ENCODE results near the gene NUB1. TPM values are rescaled to one million over a fixed set of nuclear protein-coding genes. Genes with fewer than 3 reads are reported as not detected.

Gene NUB1
- total RNA-seq, 1 experiment from 2014 or later = 48.5 TPM

GRCh38 chr7:151338809-151339208, 2.8 kb upstream of the NUB1 start:
- H3K27ac Mint-ChIP-seq = no peak overlapping the region
- Histone ChIP-seq H3K18ac (ENCODE audit: insufficient read length, low read depth, low read length) (no peak overlapping the region), H2BK15ac (ENCODE audit: low read depth, low read length) (no peak overlapping the region), H2AFZ (ENCODE audit: low read length) (no peak overlapping the region), H3K9me3 (ENCODE audit: control insufficient read depth, low read depth, low read length) (no peaks in the 10 kb centered on the region), H2AK5ac (ENCODE audit: insufficient read length, low read length) (no peak overlapping the region), H3K14ac (ENCODE audit: insufficient read depth, low read length) (no peak overlapping the region), H3K4me2 (ENCODE audit: insufficient read depth, insufficient read length, low read length) (no peak overlapping the region), H3K27me3 (ENCODE audit: insufficient read depth, low read length) (peaks cover 2% of the 10 kb centered on the region; the same call in 1 of the 2 replicates), H3K79me1 (ENCODE audit: insufficient read depth, low read depth, low read length, poor library complexity, severe bottlenecking) (peaks cover 2% of the 10 kb centered on the region), H2BK5ac (ENCODE audit: insufficient read length, low read length) (no peak overlapping the region), H3K9ac (ENCODE audit: extremely low read depth, insufficient read length, low read length) (no peak overlapping the region), H3K4me1 (ENCODE audit: insufficient read depth, low read length) (no peaks in the 10 kb centered on the region), H4K5ac (ENCODE audit: insufficient read length, low read depth, low read length) (no peak overlapping the region), H3K27ac (ENCODE audit: insufficient read length, low read depth, low read length) (no peak overlapping the region), H2BK12ac (ENCODE audit: insufficient read length, low read depth, low read length) (no peak overlapping the region), H4K91ac (ENCODE audit: insufficient read length, low read depth, low read length) (no peak overlapping the region), H2BK120ac (ENCODE audit: low read depth, low read length, poor library complexity, severe bottlenecking) (no peak overlapping the region), H3K23ac (ENCODE audit: insufficient read length, low read depth, low read length) (no peak overlapping the region), H3K56ac (ENCODE audit: insufficient read length, low read depth, low read length) (no peak overlapping the region), H3K23me2 (ENCODE audit: insufficient read length, low read depth, low read length, poor library complexity, severe bottlenecking) (no peaks in the 10 kb centered on the region), H3T11ph (ENCODE audit: low read length) (no peak overlapping the region), H3K79me2 (ENCODE audit: insufficient read depth, low read length) (no peaks in the 10 kb centered on the region), H2BK20ac (ENCODE audit: low read depth, low read length, poor library complexity, severe bottlenecking) (no peak overlapping the region), H3K4ac (ENCODE audit: low read depth, low read length) (no peak overlapping the region), H4K8ac (replicated peaks; ENCODE audit: insufficient read length, low read depth, low read length) (no peak overlapping the region), H4K20me1 (ENCODE audit: control insufficient read depth, insufficient read depth, insufficient read length) (no peaks in the 10 kb centered on the region)
- no peak for DNase-seq
- H3K4me1 Mint-ChIP-seq = peaks cover 0 to 3% of the 10 kb centered on the region in 2 experiments; a peak in 3 of 4 replicates
- H3K4me3 Mint-ChIP-seq = no peak overlapping the region
- H3K9me3 Mint-ChIP-seq = peaks cover 0 to 2% of the 10 kb centered on the region in 2 experiments; a peak in 2 of 5 replicates
- H3K27me3 Mint-ChIP-seq (ENCODE audit: low read depth) = peaks cover 5% of the 10 kb centered on the region
- TF ChIP-seq CTCF (conservative IDR thresholded peaks at IDR 0.05) = no peak
- H3K36me3 Mint-ChIP-seq (ENCODE audit: insufficient read depth in 1 of 3, low read depth in 3 of 3) = peaks cover 0 to 6% (median 2%) of the 10 kb centered on the region in 3 experiments; a peak in 3 of 7 replicates
- no CpG with 5 or more reads among the region's 3 CpGs for WGBS (ENCODE audit: extremely low coverage, insufficient read length, low lambda C conversion rate)
